Measurements from ENCODE around the gene C16orf96. TPM values are rescaled to one million over a fixed set of nuclear protein-coding genes. Genes with fewer than 3 reads are reported as not detected.

Gene C16orf96
- total RNA-seq, 1 experiment from 2014 or later, result 1.3 TPM

DNA sequence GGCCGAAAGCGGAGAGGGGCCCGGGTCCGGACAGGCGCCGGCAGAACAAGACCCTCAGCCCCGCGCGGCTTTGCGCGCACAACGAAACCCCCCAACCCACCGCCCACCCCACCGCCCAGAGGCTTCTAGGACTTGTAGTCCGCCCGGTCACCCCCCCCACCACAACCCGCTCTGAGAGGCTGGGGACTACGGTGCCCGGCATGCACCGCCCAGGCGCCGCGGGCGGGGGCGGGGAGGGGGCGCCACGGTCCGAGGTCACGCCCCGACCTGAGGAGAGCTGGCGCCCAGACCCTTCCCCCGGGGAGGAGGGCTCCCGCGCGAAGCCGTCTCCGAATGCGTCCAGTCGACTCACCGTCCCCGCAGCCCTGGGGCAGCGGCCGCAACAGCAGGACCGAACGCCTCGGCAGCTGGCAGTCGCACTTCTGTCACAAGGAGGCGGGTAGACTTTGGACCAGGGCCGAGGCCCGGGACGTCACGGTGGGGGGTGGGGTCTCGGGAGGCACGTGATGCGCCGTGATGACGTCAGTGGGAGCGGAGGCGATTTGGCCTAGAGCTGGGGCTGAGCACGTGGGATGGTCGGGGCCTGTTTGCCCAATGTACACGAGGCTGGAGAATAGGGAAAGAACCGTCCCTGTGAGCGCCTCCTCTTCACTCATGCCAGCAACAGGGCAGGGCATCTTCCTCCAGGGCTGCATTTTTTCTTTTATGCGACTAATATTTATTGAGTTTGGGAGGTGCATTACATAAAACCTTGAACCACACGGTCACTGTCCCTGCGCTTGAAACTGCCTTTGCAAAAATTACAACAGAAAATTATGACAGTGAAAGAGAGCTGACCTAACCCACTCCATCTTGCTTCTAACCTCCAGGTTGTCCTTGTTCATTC is 17.5 kb upstream of the C16orf96 start, which contains the start of gene CDIP1 (continued):
- TF ChIP-seq JAZF1 (CRISPR knock-in tag; IDR thresholded peaks at IDR 0.05) (no peak), NFE2L1 (CRISPR knock-in tag; IDR thresholded peaks at IDR 0.05) (peak; percentile 99), ZNF532 (CRISPR knock-in tag; IDR thresholded peaks at IDR 0.05; ENCODE audit: borderline replicate concordance) (peak; percentile 96), CREB1 (CRISPR knock-in tag; IDR thresholded peaks at IDR 0.05) (peak; percentile 99), CREM (CRISPR knock-in tag; IDR thresholded peaks at IDR 0.05) (peak; percentile 96), AFF4 (CRISPR knock-in tag; IDR thresholded peaks at IDR 0.05; ENCODE audit: borderline replicate concordance) (peak; percentile 89; the same call in 1 of the 2 replicates), E2F1 (CRISPR knock-in tag; IDR thresholded peaks at IDR 0.05) (peak; percentile 97), CBFB (CRISPR knock-in tag; IDR thresholded peaks at IDR 0.05; ENCODE audit: low read depth) (0 out of 2 replicates have a peak, but pooled peaks have one; percentile 36)
- TF ChIP-seq, protein P1, sequence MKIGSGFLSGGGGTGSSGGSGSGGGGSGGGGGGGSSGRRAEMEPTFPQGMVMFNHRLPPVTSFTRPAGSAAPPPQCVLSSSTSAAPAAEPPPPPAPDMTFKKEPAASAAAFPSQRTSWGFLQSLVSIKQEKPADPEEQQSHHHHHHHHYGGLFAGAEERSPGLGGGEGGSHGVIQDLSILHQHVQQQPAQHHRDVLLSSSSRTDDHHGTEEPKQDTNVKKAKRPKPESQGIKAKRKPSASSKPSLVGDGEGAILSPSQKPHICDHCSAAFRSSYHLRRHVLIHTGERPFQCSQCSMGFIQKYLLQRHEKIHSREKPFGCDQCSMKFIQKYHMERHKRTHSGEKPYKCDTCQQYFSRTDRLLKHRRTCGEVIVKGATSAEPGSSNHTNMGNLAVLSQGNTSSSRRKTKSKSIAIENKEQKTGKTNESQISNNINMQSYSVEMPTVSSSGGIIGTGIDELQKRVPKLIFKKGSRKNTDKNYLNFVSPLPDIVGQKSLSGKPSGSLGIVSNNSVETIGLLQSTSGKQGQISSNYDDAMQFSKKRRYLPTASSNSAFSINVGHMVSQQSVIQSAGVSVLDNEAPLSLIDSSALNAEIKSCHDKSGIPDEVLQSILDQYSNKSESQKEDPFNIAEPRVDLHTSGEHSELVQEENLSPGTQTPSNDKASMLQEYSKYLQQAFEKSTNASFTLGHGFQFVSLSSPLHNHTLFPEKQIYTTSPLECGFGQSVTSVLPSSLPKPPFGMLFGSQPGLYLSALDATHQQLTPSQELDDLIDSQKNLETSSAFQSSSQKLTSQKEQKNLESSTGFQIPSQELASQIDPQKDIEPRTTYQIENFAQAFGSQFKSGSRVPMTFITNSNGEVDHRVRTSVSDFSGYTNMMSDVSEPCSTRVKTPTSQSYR (CRISPR knock-in tag; IDR thresholded peaks at IDR 0.05), result peak; percentile 99
- TF ChIP-seq, protein P2, sequence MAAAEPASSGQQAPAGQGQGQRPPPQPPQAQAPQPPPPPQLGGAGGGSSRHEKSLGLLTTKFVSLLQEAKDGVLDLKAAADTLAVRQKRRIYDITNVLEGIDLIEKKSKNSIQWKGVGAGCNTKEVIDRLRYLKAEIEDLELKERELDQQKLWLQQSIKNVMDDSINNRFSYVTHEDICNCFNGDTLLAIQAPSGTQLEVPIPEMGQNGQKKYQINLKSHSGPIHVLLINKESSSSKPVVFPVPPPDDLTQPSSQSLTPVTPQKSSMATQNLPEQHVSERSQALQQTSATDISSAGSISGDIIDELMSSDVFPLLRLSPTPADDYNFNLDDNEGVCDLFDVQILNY (CRISPR knock-in tag; IDR thresholded peaks at IDR 0.05), result peak; percentile 98
- TF ChIP-seq, protein P3, sequence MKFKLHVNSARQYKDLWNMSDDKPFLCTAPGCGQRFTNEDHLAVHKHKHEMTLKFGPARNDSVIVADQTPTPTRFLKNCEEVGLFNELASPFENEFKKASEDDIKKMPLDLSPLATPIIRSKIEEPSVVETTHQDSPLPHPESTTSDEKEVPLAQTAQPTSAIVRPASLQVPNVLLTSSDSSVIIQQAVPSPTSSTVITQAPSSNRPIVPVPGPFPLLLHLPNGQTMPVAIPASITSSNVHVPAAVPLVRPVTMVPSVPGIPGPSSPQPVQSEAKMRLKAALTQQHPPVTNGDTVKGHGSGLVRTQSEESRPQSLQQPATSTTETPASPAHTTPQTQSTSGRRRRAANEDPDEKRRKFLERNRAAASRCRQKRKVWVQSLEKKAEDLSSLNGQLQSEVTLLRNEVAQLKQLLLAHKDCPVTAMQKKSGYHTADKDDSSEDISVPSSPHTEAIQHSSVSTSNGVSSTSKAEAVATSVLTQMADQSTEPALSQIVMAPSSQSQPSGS (CRISPR knock-in tag; IDR thresholded peaks at IDR 0.05; ENCODE audit: borderline replicate concordance, low read depth), result peak; percentile 90
- TF ChIP-seq, protein P4, sequence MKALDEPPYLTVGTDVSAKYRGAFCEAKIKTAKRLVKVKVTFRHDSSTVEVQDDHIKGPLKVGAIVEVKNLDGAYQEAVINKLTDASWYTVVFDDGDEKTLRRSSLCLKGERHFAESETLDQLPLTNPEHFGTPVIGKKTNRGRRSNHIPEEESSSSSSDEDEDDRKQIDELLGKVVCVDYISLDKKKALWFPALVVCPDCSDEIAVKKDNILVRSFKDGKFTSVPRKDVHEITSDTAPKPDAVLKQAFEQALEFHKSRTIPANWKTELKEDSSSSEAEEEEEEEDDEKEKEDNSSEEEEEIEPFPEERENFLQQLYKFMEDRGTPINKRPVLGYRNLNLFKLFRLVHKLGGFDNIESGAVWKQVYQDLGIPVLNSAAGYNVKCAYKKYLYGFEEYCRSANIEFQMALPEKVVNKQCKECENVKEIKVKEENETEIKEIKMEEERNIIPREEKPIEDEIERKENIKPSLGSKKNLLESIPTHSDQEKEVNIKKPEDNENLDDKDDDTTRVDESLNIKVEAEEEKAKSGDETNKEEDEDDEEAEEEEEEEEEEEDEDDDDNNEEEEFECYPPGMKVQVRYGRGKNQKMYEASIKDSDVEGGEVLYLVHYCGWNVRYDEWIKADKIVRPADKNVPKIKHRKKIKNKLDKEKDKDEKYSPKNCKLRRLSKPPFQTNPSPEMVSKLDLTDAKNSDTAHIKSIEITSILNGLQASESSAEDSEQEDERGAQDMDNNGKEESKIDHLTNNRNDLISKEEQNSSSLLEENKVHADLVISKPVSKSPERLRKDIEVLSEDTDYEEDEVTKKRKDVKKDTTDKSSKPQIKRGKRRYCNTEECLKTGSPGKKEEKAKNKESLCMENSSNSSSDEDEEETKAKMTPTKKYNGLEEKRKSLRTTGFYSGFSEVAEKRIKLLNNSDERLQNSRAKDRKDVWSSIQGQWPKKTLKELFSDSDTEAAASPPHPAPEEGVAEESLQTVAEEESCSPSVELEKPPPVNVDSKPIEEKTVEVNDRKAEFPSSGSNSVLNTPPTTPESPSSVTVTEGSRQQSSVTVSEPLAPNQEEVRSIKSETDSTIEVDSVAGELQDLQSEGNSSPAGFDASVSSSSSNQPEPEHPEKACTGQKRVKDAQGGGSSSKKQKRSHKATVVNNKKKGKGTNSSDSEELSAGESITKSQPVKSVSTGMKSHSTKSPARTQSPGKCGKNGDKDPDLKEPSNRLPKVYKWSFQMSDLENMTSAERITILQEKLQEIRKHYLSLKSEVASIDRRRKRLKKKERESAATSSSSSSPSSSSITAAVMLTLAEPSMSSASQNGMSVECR (CRISPR knock-in tag; IDR thresholded peaks at IDR 0.05; ENCODE audit: borderline replicate concordance), result peak; percentile 98
- TF ChIP-seq, protein P5, sequence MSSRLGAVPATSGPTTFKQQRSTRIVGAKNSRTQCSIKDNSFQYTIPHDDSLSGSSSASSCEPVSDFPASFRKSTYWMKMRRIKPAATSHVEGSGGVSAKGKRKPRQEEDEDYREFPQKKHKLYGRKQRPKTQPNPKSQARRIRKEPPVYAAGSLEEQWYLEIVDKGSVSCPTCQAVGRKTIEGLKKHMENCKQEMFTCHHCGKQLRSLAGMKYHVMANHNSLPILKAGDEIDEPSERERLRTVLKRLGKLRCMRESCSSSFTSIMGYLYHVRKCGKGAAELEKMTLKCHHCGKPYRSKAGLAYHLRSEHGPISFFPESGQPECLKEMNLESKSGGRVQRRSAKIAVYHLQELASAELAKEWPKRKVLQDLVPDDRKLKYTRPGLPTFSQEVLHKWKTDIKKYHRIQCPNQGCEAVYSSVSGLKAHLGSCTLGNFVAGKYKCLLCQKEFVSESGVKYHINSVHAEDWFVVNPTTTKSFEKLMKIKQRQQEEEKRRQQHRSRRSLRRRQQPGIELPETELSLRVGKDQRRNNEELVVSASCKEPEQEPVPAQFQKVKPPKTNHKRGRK (CRISPR knock-in tag; IDR thresholded peaks at IDR 0.05; ENCODE audit: borderline replicate concordance), result peak; percentile 94; the same call in 1 of the 2 replicates

All from WTC11 (cell line).